Pancreas (tissue), 10 donors: ENCODE data around the gene F2. TPM values are rescaled to one million over a fixed set of nuclear protein-coding genes. Genes with fewer than 3 reads are reported as not detected.

ENCODE experiments used
- ATAC-seq, 4 donors: fragments of 200-7000 bp; cut with Tn5 transposase; one replicate each; pipeline versions ENCODE4 v1.8.0 to v1.9.1; 2020; ENCODE audit warnings: mild to moderate bottlenecking in 4 of 4, moderate library complexity in 4 of 4
- DNase-seq, 6 donors: peaks; one replicate each; pipeline ENCODE4 v3.0.0-alpha.2; 2020
- FAIRE-seq: peaks from 2 replicates; lab custom pipeline; 2012; peaks lifted over from hg19 to GRCh38; lab: Jason Lieb, UNC
- H3K27ac ChIP-seq, 4 donors: fragments of 200-600 bp; sonication (generic); 1 replicate in 3 of 4; 2 replicates in 1 of 4; pipeline versions ENCODE4 v1.5.0 to v1.8.0; 2020
- H3K27me3 ChIP-seq, 4 donors: fragments of 200-600 bp; one replicate each; pipeline ENCODE4 v1.8.0; 2021
- H3K36me3 ChIP-seq, 3 donors: fragments of 200-600 bp; sonication (generic) in 1 of 3; one replicate each; pipeline versions ENCODE4 v1.5.0 to v1.8.0; 2020 to 2021
- H3K4me1 ChIP-seq, 3 donors: fragments of 200-600 bp; one replicate each; pipeline ENCODE4 v1.8.0; 2021
- H3K4me3 ChIP-seq, 4 donors: fragments of 200-600 bp; sonication (generic) in 2 of 4; one replicate each; pipeline versions ENCODE4 v1.5.0 to v1.8.0; 2020 to 2021
- H3K9me3 ChIP-seq, 4 donors: fragments of 200-600 bp; one replicate each; pipeline ENCODE4 v1.8.0; 2021
- WGBS, 2 donors: extraction: QIAGEN DNeasy Blood & Tissue Kit; methylation state at CpG; one replicate each; pipeline ENCODE4 v1.1.7; 2013; 5-methylcytosine and 5-hydroxymethylcytosine counted together
- intact Hi-C, 3 donors: fragments of 100-400 bp; cut with DNase I; formaldehyde crosslinking; loops; one replicate each; pipeline versions ENCODE4 v1.11.1 to v1.14.2; 2022
- polyA plus RNA-seq, 2 donors: library from polyadenylated mRNA; stranded (reverse); fragments of 200-250 nt; gene quantifications; one replicate each; pipeline ENCODE4 v1.2.3, GENCODE V29; 2013
- total RNA-seq, 6 donors: library from RNA; stranded (reverse); fragmentation: NEBNext Ultra II Directional in 4 of 6; extraction: Animal tissue kit (Norgen Biotek cat#: 25700) in 4 of 6; gene quantifications; one replicate each; pipeline versions ENCODE4 v1.2.1 to v1.2.4, GENCODE V29; 2021 to 2023
- TF ChIP-seq, protein P1 (sequence below), 4 donors: fragments of 200-600 bp; sonication (generic) in 3 of 4; IDR thresholded peaks; one replicate each; pipeline versions ENCODE4 v1.5.0 to v1.8.0; 2021; ENCODE audit warnings: antibody characterized with exemption in 4 of 4
- donor health status: healthy with polysubstance abuse.
- donor health status: DM: no; HTN: no; CAD: no; lungs with moderate emphysema.
- donor health status: DM: no; HTN: no; CAD: no.
- donor health status: control.
- donor health status: control.
- donor health status: Bipolar disorder and iron deficiency.
- donor health status: DM: yes; HTN: yes; CAD: no.
- donor health status: DM: no; HTN: no; CAD: no.
- donor health status: DM: no; HTN: no; CAD: no.
- donor health status: DM: yes; HTN: yes; CAD: no.

The F2 gene
- total and polyA plus RNA-seq, 8 donors: 0.08 to 0.76 (median 0.17) TPM; not detected in 4

DNA sequence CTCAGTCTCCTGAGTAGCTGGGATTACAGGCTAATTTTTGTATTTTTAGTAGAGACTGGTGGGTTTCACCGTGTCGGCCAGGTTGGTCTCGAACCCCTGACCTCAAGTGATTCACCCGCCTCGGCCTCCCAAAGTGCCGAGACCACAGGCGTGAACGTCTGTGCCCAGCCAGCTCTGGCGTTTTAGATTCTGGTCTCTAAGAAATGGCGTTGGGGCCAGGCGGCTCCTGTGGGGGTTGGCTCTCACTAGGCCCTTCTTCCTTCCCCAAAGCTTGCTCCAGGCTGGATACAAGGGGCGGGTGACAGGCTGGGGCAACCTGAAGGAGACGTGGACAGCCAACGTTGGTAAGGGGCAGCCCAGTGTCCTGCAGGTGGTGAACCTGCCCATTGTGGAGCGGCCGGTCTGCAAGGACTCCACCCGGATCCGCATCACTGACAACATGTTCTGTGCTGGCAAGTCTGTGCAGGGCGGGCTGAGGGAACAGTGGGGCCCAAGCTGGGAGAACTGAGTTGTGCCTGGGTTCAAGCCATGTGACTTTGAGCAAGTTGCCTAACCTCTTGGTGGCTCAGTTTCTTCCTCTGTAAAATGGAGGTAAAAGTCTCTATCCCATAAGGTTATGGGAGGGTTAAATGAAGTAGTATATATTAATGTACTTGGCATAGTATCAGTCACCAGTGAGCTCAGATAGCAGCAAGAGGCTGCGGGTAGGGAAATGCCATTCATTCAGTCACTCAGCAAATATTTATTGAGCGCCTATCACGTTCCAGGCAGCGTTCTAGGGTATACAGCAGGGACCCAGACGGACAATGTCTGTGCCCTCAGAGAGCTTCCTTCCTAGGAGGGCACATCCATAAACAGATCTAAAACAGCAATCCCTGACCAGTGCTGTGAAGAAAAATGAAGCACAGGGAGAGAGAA lies 10.4 kb downstream of the F2 start:
- no peak overlapping the region for H3K4me3 ChIP-seq
- H3K27me3 ChIP-seq: no peaks in the 10 kb centered on the region
- H3K27ac ChIP-seq: no peak overlapping the region
- 75 to 84% methylated on average over 24 of the region's 24 CpGs for WGBS, 2 donors
- TF ChIP-seq, protein P1, sequence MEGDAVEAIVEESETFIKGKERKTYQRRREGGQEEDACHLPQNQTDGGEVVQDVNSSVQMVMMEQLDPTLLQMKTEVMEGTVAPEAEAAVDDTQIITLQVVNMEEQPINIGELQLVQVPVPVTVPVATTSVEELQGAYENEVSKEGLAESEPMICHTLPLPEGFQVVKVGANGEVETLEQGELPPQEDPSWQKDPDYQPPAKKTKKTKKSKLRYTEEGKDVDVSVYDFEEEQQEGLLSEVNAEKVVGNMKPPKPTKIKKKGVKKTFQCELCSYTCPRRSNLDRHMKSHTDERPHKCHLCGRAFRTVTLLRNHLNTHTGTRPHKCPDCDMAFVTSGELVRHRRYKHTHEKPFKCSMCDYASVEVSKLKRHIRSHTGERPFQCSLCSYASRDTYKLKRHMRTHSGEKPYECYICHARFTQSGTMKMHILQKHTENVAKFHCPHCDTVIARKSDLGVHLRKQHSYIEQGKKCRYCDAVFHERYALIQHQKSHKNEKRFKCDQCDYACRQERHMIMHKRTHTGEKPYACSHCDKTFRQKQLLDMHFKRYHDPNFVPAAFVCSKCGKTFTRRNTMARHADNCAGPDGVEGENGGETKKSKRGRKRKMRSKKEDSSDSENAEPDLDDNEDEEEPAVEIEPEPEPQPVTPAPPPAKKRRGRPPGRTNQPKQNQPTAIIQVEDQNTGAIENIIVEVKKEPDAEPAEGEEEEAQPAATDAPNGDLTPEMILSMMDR (IDR thresholded peaks at IDR 0.05): no peak
- ATAC-seq (no peak), DNase-seq (peak in 1 of 6 donors; percentile 46), FAIRE-seq (no peak)
- no peaks in the 10 kb centered on the region for H3K36me3 ChIP-seq
- H3K4me1 ChIP-seq: no peaks in the 10 kb centered on the region
- no peaks in the 10 kb centered on the region for H3K9me3 ChIP-seq
- intact Hi-C loops: no loop called here

DNA sequence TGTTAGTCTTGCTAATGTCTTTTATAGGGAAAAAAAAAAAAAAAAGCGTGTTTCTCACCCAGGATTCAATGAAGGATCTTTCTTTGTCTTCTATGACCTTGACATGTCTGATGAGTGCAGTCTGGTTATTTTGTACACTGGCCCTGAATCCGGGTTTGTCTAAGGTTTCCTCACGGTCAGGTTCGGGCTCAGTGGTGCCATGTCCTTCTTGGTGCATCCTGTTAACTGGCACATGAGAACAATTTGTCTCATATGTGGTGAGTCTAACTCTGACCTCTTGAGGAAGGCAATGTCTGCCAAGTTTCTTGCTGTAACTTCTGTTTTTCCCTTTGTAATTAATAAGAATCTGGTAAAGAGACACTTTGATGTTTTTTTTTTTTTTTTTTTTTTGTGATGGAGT lies 12.5 kb downstream of the F2 start:
- Histone ChIP-seq H3K27me3 (no peaks in the 10 kb centered on the region), H3K36me3 (no peaks in the 10 kb centered on the region), H3K27ac (no peak overlapping the region), H3K9me3 (no peaks in the 10 kb centered on the region), H3K4me3 (no peak overlapping the region), H3K4me1 (no peaks in the 10 kb centered on the region)
- ATAC-seq (no peak), DNase-seq (peak in 1 of 6 donors; percentile 3), FAIRE-seq (no peak)
- TF ChIP-seq, protein P1 (IDR thresholded peaks at IDR 0.05): no peak
- WGBS, 2 donors: 78 to 83% methylated on average over 4 of the region's 4 CpGs
- intact Hi-C loops: no loop called here

DNA sequence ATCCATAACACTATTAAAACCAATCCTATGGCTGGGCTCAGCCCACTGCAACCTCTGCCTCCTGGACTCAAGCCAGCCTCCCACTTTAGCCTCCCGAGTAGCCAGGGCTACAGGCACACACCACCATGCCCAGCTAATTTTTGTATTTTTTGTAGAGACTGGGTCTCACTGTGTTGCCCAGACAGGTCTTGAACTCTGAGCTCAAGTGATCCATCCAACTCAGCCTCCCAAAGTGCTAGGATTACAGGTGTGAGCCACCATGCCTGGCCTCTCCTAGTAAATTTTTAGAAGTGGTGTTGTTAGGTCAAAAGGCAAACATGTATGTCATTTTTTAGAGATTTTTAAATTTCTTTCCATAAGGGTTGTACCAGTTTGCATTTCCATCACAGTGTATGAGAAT lies 14.2 kb downstream of the F2 start:
- FAIRE-seq (no peak), DNase-seq (peak in 1 of 6 donors; percentile 15), ATAC-seq (no peak)
- intact Hi-C loops: no loop called here
- no peaks in the 10 kb centered on the region for H3K27me3 ChIP-seq
- no peak overlapping the region for H3K27ac ChIP-seq
- TF ChIP-seq, protein P1 (IDR thresholded peaks at IDR 0.05): no peak
- H3K4me1 ChIP-seq: no peaks in the 10 kb centered on the region
- no peaks in the 10 kb centered on the region for H3K36me3 ChIP-seq
- no peak overlapping the region for H3K4me3 ChIP-seq
- no peaks in the 10 kb centered on the region for H3K9me3 ChIP-seq
- 88 to 91% methylated on average over 1 of the region's 1 CpG for WGBS, 2 donors

DNA sequence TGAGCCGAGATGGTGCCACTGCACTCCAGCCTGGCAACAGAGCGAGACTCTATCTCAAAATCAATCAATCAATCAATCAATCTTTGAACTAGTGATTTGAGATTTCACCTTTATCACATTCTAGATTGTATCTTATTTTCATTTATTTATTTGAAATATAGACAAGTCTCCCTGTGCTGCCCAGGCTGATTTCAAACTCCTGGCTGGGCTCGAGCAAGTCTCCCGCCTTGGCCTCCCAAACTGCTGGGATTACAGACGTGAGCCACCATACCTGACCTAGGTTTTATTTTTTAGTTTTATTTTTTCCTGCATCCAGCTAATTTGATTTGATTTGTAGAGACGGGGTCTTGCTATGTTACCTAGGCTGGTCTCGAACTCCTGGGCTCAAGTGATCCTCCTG lies 17.1 kb downstream of the F2 start:
- 89 to 91% methylated on average over 7 of the region's 7 CpGs for WGBS, 2 donors
- no peak overlapping the region for H3K27ac ChIP-seq
- intact Hi-C loops: no loop called here
- FAIRE-seq: no peak
- TF ChIP-seq, protein P1 (IDR thresholded peaks at IDR 0.05): no peak
- no peak overlapping the region for H3K4me3 ChIP-seq
- no peaks in the 10 kb centered on the region for H3K36me3 ChIP-seq
- H3K4me1 ChIP-seq: no peaks in the 10 kb centered on the region
- no peaks in the 10 kb centered on the region for H3K27me3 ChIP-seq
- no peaks in the 10 kb centered on the region for H3K9me3 ChIP-seq
- no peak for DNase-seq
- ATAC-seq: no peak

DNA sequence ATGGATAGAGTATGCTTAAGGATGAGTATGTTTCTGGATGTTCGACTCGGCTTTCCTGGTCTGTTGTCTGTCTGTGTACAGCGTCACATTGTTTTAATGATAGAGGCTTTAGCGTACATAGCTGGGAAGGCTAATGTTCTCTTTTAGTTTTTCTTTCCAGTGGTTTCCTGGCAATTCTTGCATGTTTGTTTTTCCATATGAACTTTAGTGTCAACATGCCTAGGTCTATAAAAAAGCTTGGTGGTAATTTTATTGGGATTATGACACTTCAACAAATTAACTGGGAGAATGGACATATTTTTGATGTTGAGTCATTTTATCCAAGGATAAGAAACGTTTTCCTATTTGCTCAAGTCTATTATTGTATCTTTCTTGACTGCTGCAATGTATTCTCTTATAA lies 17.6 kb downstream of the F2 start:
- WGBS, 2 donors: 34 to 40% methylated on average over 5 of the region's 5 CpGs
- intact Hi-C loops: no loop called here
- DNase-seq (no peak), FAIRE-seq (no peak), ATAC-seq (peak in 1 of 4 donors; percentile 41)
- TF ChIP-seq, protein P1 (IDR thresholded peaks at IDR 0.05): no peak
- no peak overlapping the region for H3K27ac ChIP-seq
- no peaks in the 10 kb centered on the region for H3K27me3 ChIP-seq
- no peaks in the 10 kb centered on the region for H3K9me3 ChIP-seq
- no peak overlapping the region for H3K4me3 ChIP-seq
- H3K4me1 ChIP-seq: no peaks in the 10 kb centered on the region
- H3K36me3 ChIP-seq: no peaks in the 10 kb centered on the region
